ENCODE results near the gene FAM184B. TPM values are rescaled to one million over a fixed set of nuclear protein-coding genes. Genes with fewer than 3 reads are reported as not detected.

FAM184B gene
- total RNA-seq, 2 experiments from 2014 or later = 0.03 TPM; not detected in 1

DNA sequence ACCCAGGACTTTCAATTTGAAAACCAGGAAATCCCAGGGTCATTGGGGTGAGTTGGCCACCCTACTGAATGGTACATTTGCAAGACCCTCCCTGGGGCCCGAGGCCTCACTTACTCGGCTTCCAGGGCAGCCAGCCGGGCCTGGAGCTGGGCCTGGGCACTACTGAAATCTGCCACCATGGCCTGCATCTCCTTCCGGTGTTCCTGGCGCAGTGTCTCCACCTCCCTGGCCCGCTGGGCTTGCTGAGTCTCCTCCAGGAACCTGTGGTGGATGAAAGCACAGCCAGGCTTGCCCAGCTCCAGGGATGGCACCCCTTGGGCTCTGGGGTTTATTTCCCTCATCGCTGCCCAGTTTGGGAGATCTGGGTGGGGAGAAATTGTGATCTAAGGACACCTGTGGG lies 142.3 kb downstream of the FAM184B start:
- ChIA-PET CTCF (no interaction called here), POLR2A (no interaction called here)

DNA sequence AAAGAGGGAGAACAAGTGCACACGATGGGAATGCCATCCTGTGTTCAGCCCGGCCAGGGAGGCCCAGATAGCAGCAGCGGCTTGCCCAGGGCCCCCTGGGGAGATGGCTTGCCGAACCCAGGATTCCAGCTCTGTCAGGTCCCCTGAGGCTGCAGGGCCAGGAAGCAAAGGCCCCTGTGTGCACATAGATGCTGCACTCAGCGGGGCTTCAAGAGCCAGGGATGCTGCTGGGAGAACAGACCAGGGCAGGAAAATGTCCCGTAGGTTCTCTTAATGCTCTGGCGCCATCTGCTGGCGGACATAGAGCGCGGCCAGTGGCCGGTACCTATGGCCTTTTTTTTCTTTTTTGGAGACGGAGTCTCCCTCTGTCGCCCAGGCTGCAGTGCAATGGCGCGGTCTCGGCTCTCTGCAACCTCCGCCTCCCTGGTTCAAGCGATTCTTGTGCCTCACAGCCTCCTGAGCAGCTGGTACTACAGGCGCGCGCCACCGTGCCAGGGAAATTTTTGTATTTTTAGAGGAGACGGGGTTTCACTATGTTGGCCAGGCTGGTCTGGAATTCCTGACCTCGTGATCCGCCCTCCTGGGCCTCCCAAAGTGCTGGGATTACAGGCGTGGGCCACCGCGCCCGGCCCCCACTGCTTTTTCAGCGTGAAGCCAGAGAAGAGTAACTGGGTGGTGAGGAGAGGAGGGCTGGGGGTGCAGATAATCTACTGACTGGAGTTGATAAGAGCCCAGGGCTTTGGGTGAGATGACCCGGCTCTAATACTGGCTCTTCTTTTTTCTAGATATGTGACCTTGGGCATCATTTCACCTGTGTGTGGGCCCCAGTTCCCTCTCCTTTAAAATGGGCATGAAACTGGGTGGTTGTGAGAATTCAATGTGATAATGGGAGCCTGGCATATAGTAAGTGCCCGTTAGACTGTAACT lies 144.5 kb downstream of the FAM184B start:
- Mint-ChIP-seq H3K27ac (no peak overlapping the region), H3K4me3 (no peak overlapping the region), H3K4me1 (ENCODE audit: low read depth) (no peaks in the 10 kb centered on the region)

More for the DNA sequence above, 142.3 kb downstream of the FAM184B start:
- H3K36me3 Mint-ChIP-seq (ENCODE audit: low read depth) = peaks cover 15% of the 10 kb centered on the region
- no peak overlapping the region for H3K4me3 Mint-ChIP-seq
- H3K9me3 Mint-ChIP-seq (ENCODE audit: insufficient read depth) = no peaks in the 10 kb centered on the region
- no peaks in the 10 kb centered on the region for H3K4me1 Mint-ChIP-seq (ENCODE audit: low read depth)
- no peaks in the 10 kb centered on the region for H3K27me3 Mint-ChIP-seq (ENCODE audit: low read depth)
- DNase-seq (no peak), ATAC-seq (no peak)
- H3K27ac Mint-ChIP-seq = no peak overlapping the region

DNA sequence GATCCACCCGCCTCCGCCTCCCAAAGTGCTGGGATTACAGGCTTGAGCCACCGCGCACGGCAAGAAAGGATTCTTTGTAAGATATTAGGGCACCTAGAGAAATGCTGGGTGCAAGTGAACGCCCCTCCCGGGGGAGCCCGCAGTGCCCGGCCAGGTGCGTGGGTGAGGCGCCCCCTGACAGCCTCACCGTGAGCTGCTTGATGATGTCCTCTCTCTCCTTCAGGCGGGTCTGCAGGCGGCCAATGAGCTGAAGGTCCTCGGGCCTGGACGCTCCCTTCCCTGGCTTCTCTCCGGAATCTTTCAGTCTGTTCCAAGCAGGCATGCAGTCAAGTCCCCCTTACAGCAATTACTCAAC lies 145.1 kb downstream of the FAM184B start:
- DNase-seq = no peak
- H3K4me1 Mint-ChIP-seq (ENCODE audit: low read depth) = peaks cover 2% of the 10 kb centered on the region
- peak; percentile 8 for ATAC-seq
- H3K27ac Mint-ChIP-seq = no peak overlapping the region
- H3K27me3 Mint-ChIP-seq (ENCODE audit: low read depth) = no peaks in the 10 kb centered on the region
- no peak overlapping the region for H3K4me3 Mint-ChIP-seq
- CTCF ChIA-PET = interaction anchor here (0.7 to 3.5 kb wide), 16 partner anchors 13 to 173 kb away, joined by 3 to 30 read pairs (median 3); partner anchors contain the start of gene MED28
- no peaks in the 10 kb centered on the region for H3K9me3 Mint-ChIP-seq (ENCODE audit: insufficient read depth)
- POLR2A ChIA-PET = interaction anchor here (0.7 to 1.8 kb wide), 2 partner anchors 22 to 173 kb away, joined by 3 to 6 read pairs; partner anchors contain the start of gene MED28
- H3K36me3 Mint-ChIP-seq (ENCODE audit: low read depth) = peaks cover 23% of the 10 kb centered on the region

More for the DNA sequence above, 144.5 kb downstream of the FAM184B start:
- no peaks in the 10 kb centered on the region for H3K27me3 Mint-ChIP-seq (ENCODE audit: low read depth)
- ATAC-seq = peak; percentile 90
- peak; percentile 81 for DNase-seq
- ChIA-PET CTCF (interaction anchor here (0.7 to 3.5 kb wide), 17 partner anchors 12 to 173 kb away, joined by 3 to 30 read pairs (median 3); partner anchors contain the start of gene MED28), POLR2A (interaction anchor here (0.7 to 1.8 kb wide), 3 partner anchors 22 to 173 kb away, joined by 3 to 6 read pairs (median 3); partner anchors contain the start of gene MED28)
- no peaks in the 10 kb centered on the region for H3K9me3 Mint-ChIP-seq (ENCODE audit: insufficient read depth)
- H3K36me3 Mint-ChIP-seq (ENCODE audit: low read depth) = peaks cover 20% of the 10 kb centered on the region

DNA sequence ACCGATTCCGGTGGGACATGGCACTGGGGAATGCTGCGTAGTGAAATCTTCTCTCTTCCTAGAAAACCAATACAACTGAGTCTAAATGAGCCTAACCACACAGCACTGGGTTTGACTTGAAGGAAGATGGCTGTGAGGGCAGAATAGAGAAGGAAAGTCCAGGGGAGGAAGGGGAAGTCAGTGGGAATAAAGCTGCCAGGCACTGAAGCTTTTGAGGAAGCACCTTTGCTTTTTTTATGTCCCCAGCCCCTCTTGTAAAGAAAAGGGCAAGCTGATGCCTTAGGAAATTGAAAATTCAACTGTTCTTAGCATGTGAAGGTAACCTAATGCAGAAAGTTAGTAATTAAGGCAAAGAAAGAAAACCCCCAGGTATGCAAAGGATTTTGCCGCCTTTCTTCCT lies 146.4 kb downstream of the FAM184B start:
- H3K27ac Mint-ChIP-seq = no peak overlapping the region
- peaks cover 29% of the 10 kb centered on the region for H3K36me3 Mint-ChIP-seq (ENCODE audit: low read depth)

DNA sequence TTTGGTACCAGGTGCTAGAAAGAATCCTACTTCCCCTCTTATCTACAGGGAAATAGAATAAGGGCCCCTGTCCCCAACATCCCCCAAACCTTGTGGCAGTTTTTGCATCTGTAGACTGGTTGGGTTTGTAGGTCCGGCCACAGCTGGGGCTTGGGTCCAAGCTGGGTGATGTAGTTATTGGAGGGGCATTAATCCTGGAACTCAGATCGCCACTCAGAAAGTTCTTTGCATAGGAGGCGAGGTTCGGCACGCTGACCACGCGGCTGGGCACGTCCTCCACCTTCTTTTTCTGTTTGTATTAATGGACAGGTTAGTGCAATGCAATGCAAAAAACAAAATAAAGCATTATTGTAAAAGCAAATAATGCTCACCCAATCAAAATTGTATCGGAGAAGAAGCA lies 147.8 kb downstream of the FAM184B start:
- POLR2A ChIA-PET = no interaction called here
- H3K9me3 Mint-ChIP-seq (ENCODE audit: insufficient read depth) = no peaks in the 10 kb centered on the region
- no peak for DNase-seq
- peaks cover 42% of the 10 kb centered on the region for H3K36me3 Mint-ChIP-seq (ENCODE audit: low read depth)
- no peak overlapping the region for H3K4me3 Mint-ChIP-seq
- H3K27ac Mint-ChIP-seq = no peak overlapping the region
- peaks cover 2% of the 10 kb centered on the region for H3K4me1 Mint-ChIP-seq (ENCODE audit: low read depth)
- no peak for ATAC-seq
- no peaks in the 10 kb centered on the region for H3K27me3 Mint-ChIP-seq (ENCODE audit: low read depth)
- CTCF ChIA-PET = no interaction called here

More for the DNA sequence above, 146.4 kb downstream of the FAM184B start:
- CTCF ChIA-PET = interaction anchor here (1.6 to 3.5 kb wide), 3 partner anchors 20 to 86 kb away, joined by 3 to 30 read pairs (median 10); partner anchors contain the start of gene MED28
- no peak for DNase-seq
- Mint-ChIP-seq H3K27me3 (ENCODE audit: low read depth) (no peaks in the 10 kb centered on the region), H3K4me3 (no peak overlapping the region), H3K4me1 (ENCODE audit: low read depth) (peaks cover 2% of the 10 kb centered on the region), H3K9me3 (ENCODE audit: insufficient read depth) (no peaks in the 10 kb centered on the region)
- POLR2A ChIA-PET = no interaction called here
- no peak for ATAC-seq

DNA sequence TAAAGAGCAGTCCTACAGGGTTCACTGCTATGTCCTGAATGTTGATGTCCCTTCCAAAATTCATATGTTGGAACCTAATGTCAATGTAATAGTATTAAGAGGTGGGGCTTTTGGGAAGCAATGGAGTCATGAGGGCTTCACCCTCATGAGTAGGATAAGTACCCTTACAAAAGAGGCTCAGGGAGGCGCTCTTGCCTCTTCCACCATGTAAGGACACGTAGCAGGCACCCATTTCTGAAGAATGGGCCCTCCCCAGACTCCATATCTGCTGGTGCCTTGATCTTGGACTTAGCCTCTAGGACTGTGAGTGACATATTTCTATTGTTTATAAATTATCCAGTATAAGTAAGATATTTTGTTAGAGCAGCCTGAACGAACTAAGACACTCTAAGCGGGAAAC lies 151.2 kb downstream of the FAM184B start:
- Mint-ChIP-seq H3K27me3 (ENCODE audit: low read depth) (no peaks in the 10 kb centered on the region), H3K36me3 (ENCODE audit: low read depth) (peaks cover 64% of the 10 kb centered on the region), H3K9me3 (ENCODE audit: insufficient read depth) (no peaks in the 10 kb centered on the region), H3K4me3 (no peak overlapping the region), H3K27ac (no peak overlapping the region), H3K4me1 (ENCODE audit: low read depth) (peaks cover 2% of the 10 kb centered on the region)
- ATAC-seq (no peak), DNase-seq (no peak)
- ChIA-PET POLR2A (interaction anchor here (0.5 kb wide), 1 partner anchor 13 kb away, joined by 3 read pairs; no protein-coding TSS in a partner anchor), CTCF (no interaction called here)

DNA sequence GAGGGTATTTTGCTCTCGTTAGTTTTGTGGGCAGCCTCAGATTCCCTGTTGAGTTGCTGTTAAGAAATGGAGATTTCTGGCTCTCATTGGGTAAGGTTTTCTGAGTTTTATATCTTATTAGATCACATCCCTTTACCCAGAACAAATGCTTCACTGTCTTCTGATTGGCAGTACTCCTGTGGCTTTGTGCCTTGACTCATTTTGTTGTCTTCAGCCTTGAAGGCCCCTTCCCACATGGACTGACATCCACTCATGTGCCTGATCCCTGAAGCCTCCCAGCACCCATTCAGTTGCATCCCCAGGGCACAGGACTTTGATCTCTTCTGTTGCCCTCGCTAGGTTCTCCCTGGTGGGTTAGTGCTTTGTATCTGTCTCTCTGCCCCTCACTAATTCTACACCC lies 156.6 kb downstream of the FAM184B start:
- POLR2A ChIA-PET = no interaction called here
- CTCF ChIA-PET = no interaction called here
- no peak for ATAC-seq
- Mint-ChIP-seq H3K27ac (no peak overlapping the region), H3K27me3 (ENCODE audit: low read depth) (no peaks in the 10 kb centered on the region), H3K4me3 (no peak overlapping the region), H3K9me3 (ENCODE audit: insufficient read depth) (no peaks in the 10 kb centered on the region), H3K36me3 (ENCODE audit: low read depth) (peaks cover 74% of the 10 kb centered on the region), H3K4me1 (ENCODE audit: low read depth) (no peaks in the 10 kb centered on the region)
- DNase-seq = no peak

DNA sequence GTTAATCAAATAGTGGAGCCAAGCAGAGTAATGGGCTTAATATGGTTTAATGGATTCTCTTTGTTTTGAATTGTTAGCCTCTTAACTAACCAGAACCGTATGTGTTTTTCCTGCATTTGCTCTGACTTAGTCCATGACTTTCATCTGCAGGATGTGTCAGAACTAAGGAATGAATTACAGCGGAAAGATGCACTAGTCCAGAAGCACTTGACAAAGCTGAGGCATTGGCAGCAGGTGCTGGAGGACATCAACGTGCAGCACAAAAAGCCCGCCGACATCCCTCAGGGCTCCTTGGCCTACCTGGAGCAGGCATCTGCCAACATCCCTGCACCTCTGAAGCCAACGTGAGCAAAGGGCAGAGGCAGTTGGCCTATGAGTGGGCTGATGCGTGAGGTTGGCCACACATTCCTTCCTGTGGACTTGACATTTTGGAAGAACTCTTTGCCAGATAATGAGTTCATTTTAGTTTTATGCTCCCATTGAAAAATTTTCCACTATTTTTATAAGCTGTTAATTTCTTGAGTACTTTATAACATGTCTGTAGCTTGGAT lies 157.9 kb downstream of the FAM184B start:
- Mint-ChIP-seq H3K4me1 (ENCODE audit: low read depth) (peaks cover 10% of the 10 kb centered on the region), H3K36me3 (ENCODE audit: low read depth) (peaks cover 74% of the 10 kb centered on the region), H3K27me3 (ENCODE audit: low read depth) (no peaks in the 10 kb centered on the region), H3K27ac (no peak overlapping the region), H3K9me3 (ENCODE audit: insufficient read depth) (no peaks in the 10 kb centered on the region), H3K4me3 (no peak overlapping the region)
- no peak for DNase-seq
- ATAC-seq = no peak
- ChIA-PET POLR2A (interaction anchor here (0.8 kb wide), 1 partner anchor 9 kb away, joined by 4 read pairs; the partner anchor contains the start of gene MED28), CTCF (interaction anchor here (1.4 to 1.6 kb wide), 2 partner anchors 8 to 9 kb away, joined by 3 to 4 read pairs; partner anchors contain the start of gene MED28)

DNA sequence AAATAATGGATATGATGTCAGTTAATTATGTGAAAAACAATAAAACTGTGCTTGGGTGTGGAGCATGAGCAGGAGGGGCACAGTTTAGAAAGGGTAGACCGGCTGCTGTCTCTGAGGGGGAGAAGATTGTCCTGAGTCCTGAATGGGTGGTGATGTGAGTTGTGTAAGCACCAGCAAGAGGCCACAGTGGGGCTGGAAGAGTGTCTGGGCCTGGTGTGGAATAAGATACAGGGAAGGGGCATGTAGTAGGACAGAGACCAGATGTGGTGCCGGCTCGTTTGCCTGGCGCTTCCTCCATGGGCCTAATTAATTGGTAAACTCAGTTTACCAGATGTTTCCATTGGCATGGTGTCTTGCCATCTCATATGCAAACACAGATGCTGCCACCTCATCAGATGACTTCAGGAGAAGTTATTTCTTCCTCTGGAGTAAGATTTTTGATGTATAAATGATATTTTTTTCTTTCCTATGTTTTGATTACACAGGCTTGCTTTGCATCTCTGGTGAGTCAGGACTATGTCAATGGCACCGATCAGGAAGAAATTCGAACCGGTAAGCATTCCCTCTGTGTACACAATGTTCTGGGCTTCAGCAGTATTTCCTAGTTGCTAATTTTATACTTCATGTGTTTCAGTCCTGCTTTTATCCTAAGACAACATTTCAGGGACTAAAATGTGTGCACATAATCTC lies 161.9 kb downstream of the FAM184B start:
- H3K27me3 Mint-ChIP-seq (ENCODE audit: low read depth) = no peaks in the 10 kb centered on the region
- CTCF ChIA-PET = interaction anchor here (0.8 to 2.0 kb wide), 3 partner anchors 17 to 70 kb away, joined by 3 to 10 read pairs (median 4); no protein-coding TSS in a partner anchor
- peak overlapping the region; percentile 82 for H3K27ac Mint-ChIP-seq
- POLR2A ChIA-PET = interaction anchor here (0.6 to 1.4 kb wide), 3 partner anchors 41 to 744 kb away, joined by 3 read pairs; partner anchors contain the start of gene LAP3
- H3K4me1 Mint-ChIP-seq (ENCODE audit: low read depth) = peaks cover 41% of the 10 kb centered on the region
- H3K36me3 Mint-ChIP-seq (ENCODE audit: low read depth) = peaks cover 63% of the 10 kb centered on the region
- no peaks in the 10 kb centered on the region for H3K9me3 Mint-ChIP-seq (ENCODE audit: insufficient read depth)
- no peak for DNase-seq
- ATAC-seq = no peak
- no peak overlapping the region for H3K4me3 Mint-ChIP-seq

DNA sequence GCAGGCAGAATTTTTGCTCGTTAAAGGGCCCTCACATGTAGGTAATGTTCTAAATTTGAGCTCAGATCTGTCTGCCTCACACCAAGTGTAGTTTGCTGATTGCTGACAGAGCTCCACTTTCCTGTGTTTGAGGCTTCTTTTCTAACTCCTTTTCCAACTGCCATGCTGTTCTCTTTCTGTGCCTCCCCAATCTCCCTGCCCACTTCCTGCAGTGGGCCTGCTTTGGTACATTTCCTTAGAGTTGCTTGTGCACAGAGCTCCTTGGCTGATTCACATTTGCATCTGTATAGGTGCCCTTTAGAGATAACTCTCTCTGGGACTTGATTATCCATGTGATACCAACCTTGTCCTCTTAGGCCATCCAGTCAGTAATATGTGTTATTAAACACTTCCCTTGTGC lies 162.5 kb downstream of the FAM184B start:
- no peaks in the 10 kb centered on the region for H3K9me3 Mint-ChIP-seq (ENCODE audit: insufficient read depth)

DNA sequence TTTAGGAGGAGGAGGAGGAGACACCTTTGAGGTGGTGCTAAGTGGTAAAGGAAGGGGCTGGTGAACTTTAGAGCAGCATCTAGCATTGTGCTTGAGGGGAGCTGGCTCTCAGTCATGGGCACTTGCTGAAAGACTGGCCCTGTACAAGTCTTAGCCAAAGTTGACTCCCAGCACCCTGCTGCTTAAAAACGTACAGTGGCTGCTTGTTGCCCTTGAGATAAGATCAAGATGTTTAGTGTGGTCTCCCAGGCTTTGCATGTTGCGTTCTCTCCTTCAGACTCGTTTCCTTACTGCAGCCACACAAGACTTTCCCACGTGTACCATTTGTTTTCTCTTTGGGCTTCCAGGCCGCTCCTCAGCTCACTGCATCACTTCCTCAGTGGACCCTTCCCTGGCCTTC lies 165.1 kb downstream of the FAM184B start:
- H3K27ac Mint-ChIP-seq = peak overlapping the region; percentile 68
- CTCF ChIA-PET = interaction anchor here (1.1 to 4.0 kb wide), 2 partner anchors 7 to 67 kb away, joined by 4 to 21 read pairs; no protein-coding TSS in a partner anchor
- POLR2A ChIA-PET = interaction anchor here (6.2 kb wide), 1 partner anchor 40 kb away, joined by 79 read pairs; the partner anchor contains the start of gene LAP3
- no peaks in the 10 kb centered on the region for H3K27me3 Mint-ChIP-seq (ENCODE audit: low read depth)
- peaks cover 51% of the 10 kb centered on the region for H3K4me1 Mint-ChIP-seq (ENCODE audit: low read depth)
- H3K9me3 Mint-ChIP-seq (ENCODE audit: insufficient read depth) = no peaks in the 10 kb centered on the region
- ATAC-seq (peak; percentile 21), DNase-seq (no peak)
- peak overlapping the region; percentile 65 for H3K4me3 Mint-ChIP-seq
- peaks cover 44% of the 10 kb centered on the region for H3K36me3 Mint-ChIP-seq (ENCODE audit: low read depth)

More for the DNA sequence above, 162.5 kb downstream of the FAM184B start:
- H3K27me3 Mint-ChIP-seq (ENCODE audit: low read depth) = no peaks in the 10 kb centered on the region
- no peak for DNase-seq
- peaks cover 63% of the 10 kb centered on the region for H3K36me3 Mint-ChIP-seq (ENCODE audit: low read depth)
- CTCF ChIA-PET = interaction anchor here (0.9 to 2.0 kb wide), 3 partner anchors 17 to 198 kb away, joined by 4 to 10 read pairs (median 4); no protein-coding TSS in a partner anchor
- ATAC-seq = no peak
- POLR2A ChIA-PET = interaction anchor here (1.0 kb wide), 1 partner anchor 41 kb away, joined by 3 read pairs; no protein-coding TSS in a partner anchor
- H3K4me3 Mint-ChIP-seq = no peak overlapping the region
- peaks cover 41% of the 10 kb centered on the region for H3K4me1 Mint-ChIP-seq (ENCODE audit: low read depth)
- peak overlapping the region; percentile 82 for H3K27ac Mint-ChIP-seq
